IMR-90 (cell line): Measurements from ENCODE around the gene POLR2L. TPM values are rescaled to one million over a fixed set of nuclear protein-coding genes. Genes with fewer than 3 reads are reported as not detected.

ENCODE experiments used
- ATAC-seq: fragments of 200-7000 bp; cut with Tn5 transposase; 2 replicates; pipeline ENCODE4 v1.9.1; 2020; ENCODE audit warnings: low read depth, mild to moderate bottlenecking, moderate library complexity
- BruUV-seq: library from RNA; stranded (reverse); fragments of 400-500 nt; replicated peaks from 2 replicates; lab custom pipeline; 2021; lab: Mats Ljungman, UMichigan
- CTCF ChIA-PET: fragments of 300-600 bp; formaldehyde crosslinking; extraction: SDS; loops from one replicate; lab custom pipeline; 2021; ENCODE audit warnings: antibody characterized with exemption; lab: Yijun Ruan, JAX
- POLR2A ChIA-PET: fragments of 300-600 bp; sonication (Branson Sonifier 250); formaldehyde crosslinking; loops from one replicate; lab custom pipeline; 2022; ENCODE audit warnings: antibody characterized with exemption; ENCODE audit not compliant: unreplicated experiment; lab: Charles Lee
- DNase-seq: peaks from one replicate; pipeline ENCODE4 v3.0.0; 2013
- H2AFZ ChIP-seq: replicated peaks from 2 replicates; pipeline ENCODE3; 2013; ENCODE audit warnings: low read length, mild to moderate bottlenecking; ENCODE audit not compliant: poor library complexity
- H2AK5ac ChIP-seq: 2 replicates; pipeline ENCODE4 v1.6.1; 2013; ENCODE audit warnings: low read depth, low read length, inconsistent platforms
- H2AK9ac ChIP-seq: replicated peaks from 2 replicates; pipeline ENCODE3; 2013; ENCODE audit warnings: mild to moderate bottlenecking, low read depth, low read length, moderate library complexity; ENCODE audit not compliant: poor library complexity
- H2BK120ac ChIP-seq: 2 replicates; pipeline ENCODE4 v1.6.1; 2013; ENCODE audit warnings: low read depth, low read length, inconsistent platforms
- H2BK15ac ChIP-seq: 3 replicates; pipeline ENCODE4 v1.6.1; 2013; ENCODE audit warnings: low read depth, low read length, inconsistent platforms
- H2BK20ac ChIP-seq: 2 replicates; pipeline ENCODE4 v1.6.1; 2013; ENCODE audit warnings: low read depth, mild to moderate bottlenecking, inconsistent platforms, low read length, moderate library complexity
- H2BK5ac ChIP-seq: 2 replicates; pipeline ENCODE4 v1.6.1; 2013; ENCODE audit warnings: mild to moderate bottlenecking, low read depth, low read length, inconsistent platforms; ENCODE audit not compliant: poor library complexity, severe bottlenecking
- H3K14ac ChIP-seq: replicated peaks from 2 replicates; pipeline ENCODE4 v1.6.1; 2013; ENCODE audit warnings: low read depth, low read length, inconsistent platforms
- H3K18ac ChIP-seq: 2 replicates; pipeline ENCODE4 v1.6.1; 2013; ENCODE audit warnings: low read depth, low read length, control low read depth
- H3K23ac ChIP-seq: 2 replicates; pipeline ENCODE4 v1.6.1; 2013; ENCODE audit warnings: low read depth, low read length, inconsistent platforms
- H3K27ac ChIP-seq: 2 replicates; pipeline ENCODE4 v1.5.1; 2013; ENCODE audit warnings: mild to moderate bottlenecking, control low read depth, low read length; ENCODE audit not compliant: insufficient read depth
- H3K27me3 ChIP-seq: 2 replicates; pipeline ENCODE4 v1.6.1; 2013; ENCODE audit warnings: low read length; ENCODE audit not compliant: control insufficient read depth, insufficient read depth
- H3K36me3 ChIP-seq: 2 replicates; pipeline ENCODE4 v1.6.1; 2013; ENCODE audit warnings: low read length, mixed read lengths; ENCODE audit not compliant: control insufficient read depth, insufficient read depth
- H3K4ac ChIP-seq: 2 replicates; pipeline ENCODE4 v1.6.1; 2013; ENCODE audit warnings: low read depth, low read length, inconsistent platforms
- H3K4me1 ChIP-seq: 2 replicates; pipeline ENCODE4 v1.6.1; 2013; ENCODE audit warnings: low read length, mixed read lengths; ENCODE audit not compliant: control insufficient read depth, insufficient read depth
- H3K4me2 ChIP-seq: 2 replicates; pipeline ENCODE4 v1.6.1; 2013; ENCODE audit warnings: low read depth, mild to moderate bottlenecking, control low read depth, low read length, moderate library complexity
- H3K4me3 ChIP-seq: 2 replicates; pipeline ENCODE4 v1.5.1; 2013; ENCODE audit warnings: low read depth, mild to moderate bottlenecking, control low read depth, low read length, moderate library complexity; ENCODE audit not compliant: insufficient read depth
- H3K56ac ChIP-seq: 2 replicates; pipeline ENCODE4 v1.6.1; 2013; ENCODE audit warnings: low read length, inconsistent platforms; ENCODE audit not compliant: insufficient read depth; ENCODE audit errors: extremely low read depth
- H3K79me1 ChIP-seq, 2 experiments: 2 replicates each; pipeline ENCODE4 v1.6.1; 2013; ENCODE audit warnings: low read length in 2 of 2, inconsistent platforms in 1 of 2, low read depth in 1 of 2
- H3K9ac ChIP-seq: 2 replicates; pipeline ENCODE4 v1.6.1; 2013; ENCODE audit warnings: low read depth, low read length, control low read depth
- H3K9me1 ChIP-seq: 2 replicates; pipeline ENCODE4 v1.6.1; 2013; ENCODE audit warnings: low read length, inconsistent platforms; ENCODE audit not compliant: insufficient read depth
- H3K9me3 ChIP-seq: 2 replicates; pipeline ENCODE4 v1.6.1; 2013; ENCODE audit warnings: low read length; ENCODE audit not compliant: control insufficient read depth, insufficient read depth
- H4K20me1 ChIP-seq: 2 replicates; pipeline ENCODE4 v1.6.1; 2013; ENCODE audit warnings: low read length, inconsistent platforms; ENCODE audit not compliant: insufficient read depth
- H4K5ac ChIP-seq: 2 replicates; pipeline ENCODE4 v1.6.1; 2013; ENCODE audit warnings: mild to moderate bottlenecking, low read depth, low read length, control low read depth
- H4K8ac ChIP-seq, 2 experiments: 2 replicates each; pipeline ENCODE4 v1.6.1; 2013; ENCODE audit warnings: low read depth in 2 of 2, low read length in 2 of 2, control low read depth in 1 of 2, inconsistent platforms in 1 of 2
- H4K91ac ChIP-seq: 2 replicates; pipeline ENCODE4 v1.6.1; 2013; ENCODE audit warnings: low read depth, low read length, inconsistent platforms; ENCODE audit not compliant: insufficient read depth
- CEBPB ChIP-seq: IDR thresholded peaks from 2 replicates; pipeline ENCODE4 v1.6.1; 2012; ENCODE audit warnings: low read depth, low read length, improper control_type of control experiment
- MAZ ChIP-seq: IDR thresholded peaks from 2 replicates; pipeline ENCODE4 v1.6.1; 2012; ENCODE audit warnings: low read depth, mild to moderate bottlenecking, low read length, improper control_type of control experiment, moderate library complexity, borderline replicate concordance
- POLR2A ChIP-seq: IDR thresholded peaks from 2 replicates; pipeline ENCODE4 v1.6.1; 2012; ENCODE audit warnings: mild to moderate bottlenecking, low read depth, low read length
- RCOR1 ChIP-seq: IDR thresholded peaks from 2 replicates; pipeline ENCODE4 v1.6.1; 2012; ENCODE audit warnings: mild to moderate bottlenecking, low read length, improper control_type of control experiment; ENCODE audit not compliant: insufficient replicate concordance
- SMC3 ChIP-seq: fragments of 150-350 bp; IDR thresholded peaks from 2 replicates; pipeline ENCODE4 v1.6.1; 2016; ENCODE audit warnings: low read depth, mild to moderate bottlenecking, antibody characterized with exemption, low read length, moderate library complexity
- USF2 ChIP-seq: fragments of 150-350 bp; IDR thresholded peaks from 2 replicates; pipeline ENCODE4 v1.6.1; 2017; ENCODE audit warnings: mild to moderate bottlenecking, antibody characterized with exemption, low read length, low read depth
- WGBS, 2 experiments: methylation state at CpG; one replicate each; pipeline versions ENCODE4 v1.1.5 to v1.1.7; 2013; ENCODE audit warnings: missing lambda C conversion rate in 2 of 2; ENCODE audit not compliant: insufficient read length in 1 of 2; ENCODE audit errors: extremely low coverage in 2 of 2; 5-methylcytosine and 5-hydroxymethylcytosine counted together
- dilution Hi-C: fragments of 300-500 bp; cut with HindIII; formaldehyde crosslinking; loops from one replicate; pipeline ENCODE4 v1.14.3; 2018; ENCODE audit warnings: low sequenced_read_pairs; ENCODE audit not compliant: unreplicated experiment
- in situ Hi-C: fragments of 300-500 bp; cut with MboI; formaldehyde crosslinking; loops from 3 replicates; pipeline ENCODE4 v1.14.3; 2019; ENCODE audit warnings: low sequenced_read_pairs, inconsistent platforms, mixed read lengths
- intact Hi-C: fragments of 100-400 bp; cut with micrococcal nuclease; formaldehyde crosslinking; loops from 2 replicates; pipeline ENCODE4 v1.10.0; 2022
- polyA plus RNA-seq, 3 experiments: library from polyadenylated mRNA; depleted of rRNA; stranded (reverse); fragments of >200 nt; gene quantifications; 2 replicates each; pipeline ENCODE4 v1.2.3, GENCODE V29; 2012; ENCODE audit warnings: low replicate concordance in 1 of 3
- total RNA-seq: library from RNA; depleted of rRNA; stranded (reverse); fragments of >200 nt; gene quantifications from 2 replicates; pipeline ENCODE4 v1.2.3, GENCODE V29; 2012

POLR2L gene
- total and polyA plus RNA-seq, 2 of the 4 experiments (the other 2 are of a cell fraction) = 44.4 to 416 TPM

- intact Hi-C loops (no loop called here), dilution Hi-C loops (no loop called here), in situ Hi-C loops (no loop called here)
- no peak overlapping the region for H3K23ac ChIP-seq
- no peak overlapping the region for H3K27ac ChIP-seq
- H2AFZ ChIP-seq = no peak overlapping the region
- H4K8ac ChIP-seq = no peak overlapping the region
- no peaks in the 10 kb centered on the region for H3K27me3 ChIP-seq
- H2BK15ac ChIP-seq = no peak overlapping the region
- no peak overlapping the region for H4K5ac ChIP-seq
- WGBS, 2 experiments = 96% methylated on average over 10 of the region's 14 CpGs; no CpG with 5 or more reads in 1 of the 2 experiments
- BruUV-seq = no TSS peak
- H4K91ac ChIP-seq = no peak overlapping the region
- H3K4ac ChIP-seq = no peak overlapping the region
- no peaks in the 10 kb centered on the region for H3K9me3 ChIP-seq
- ChIA-PET CTCF (no interaction called here), POLR2A (no interaction called here)
- no peak overlapping the region for H2AK9ac ChIP-seq
- no peak overlapping the region for H2AK5ac ChIP-seq
- no peak overlapping the region for H3K18ac ChIP-seq
- DNase-seq (no peak), ATAC-seq (no peak)
- H3K9me1 ChIP-seq = peaks cover 5% of the 10 kb centered on the region
- TF ChIP-seq MAZ (no peak), CEBPB (no peak), USF2 (no peak), SMC3 (no peak), RCOR1 (no peak), POLR2A (no peak)
- H3K4me2 ChIP-seq = no peak overlapping the region
- no peak overlapping the region for H3K56ac ChIP-seq
- H3K14ac ChIP-seq = no peak overlapping the region
- peaks cover 31% of the 10 kb centered on the region; the same call in 1 of the 2 replicates for H3K36me3 ChIP-seq
- H3K4me3 ChIP-seq = no peak overlapping the region
- peaks cover 2% of the 10 kb centered on the region; the same call in 1 of the 2 replicates for H3K4me1 ChIP-seq
- no peak overlapping the region for H2BK5ac ChIP-seq
- no peak overlapping the region for H2BK120ac ChIP-seq
- H3K79me1 ChIP-seq = peaks cover 10 to 32% of the 10 kb centered on the region in 2 experiments; a peak in 3 of 4 replicates
- no peak overlapping the region for H2BK20ac ChIP-seq
- peaks cover 40% of the 10 kb centered on the region for H4K20me1 ChIP-seq
- H3K9ac ChIP-seq = no peak overlapping the region
Observed at GRCh38 chr11:866481-866880, 24.2 kb upstream of the POLR2L start.
